Thoracic aorta (tissue), 2 donors: ENCODE results near the gene ATE1. TPM values are rescaled to one million over a fixed set of nuclear protein-coding genes. Genes with fewer than 3 reads are reported as not detected.

ENCODE experiments used
- ATAC-seq: fragments of 150-250 bp; one replicate; pipeline ENCODE4 v1.8.0; 2017; ENCODE audit warnings: low read depth; ENCODE audit not compliant: insufficient number of reproducible peaks, low FRiP score
- DNase-seq: peaks from one replicate; pipeline ENCODE4 v3.0.0-alpha.2; 2020; ENCODE audit warnings: low spot score
- H3K27ac ChIP-seq, 2 donors: fragments of 200-600 bp; sonication (generic); 1 replicate in 1 of 2; 2 replicates in 1 of 2; pipeline ENCODE4 v1.5.1; 2016; ENCODE audit warnings: mild to moderate bottlenecking in 2 of 2, moderate library complexity in 2 of 2
- H3K27me3 ChIP-seq: fragments of 200-600 bp; sonication (generic); replicated peaks from 2 replicates; pipeline ENCODE4 v1.6.0; 2016; ENCODE audit warnings: mild to moderate bottlenecking; ENCODE audit not compliant: insufficient read depth
- H3K36me3 ChIP-seq: fragments of 200-600 bp; sonication (generic); one replicate; pipeline ENCODE4 v1.5.1; 2016
- H3K4me1 ChIP-seq, 2 donors: fragments of 200-600 bp; sonication (generic); 1 replicate in 1 of 2; 2 replicates in 1 of 2; pipeline versions ENCODE4 v1.5.1 to v1.6.0; 2016; ENCODE audit warnings: low read depth in 2 of 2, mild to moderate bottlenecking in 1 of 2; ENCODE audit not compliant: control insufficient read depth in 1 of 2
- H3K4me3 ChIP-seq: fragments of 200-600 bp; sonication (generic); 2 replicates; pipeline ENCODE4 v1.5.1; 2016; ENCODE audit warnings: mild to moderate bottlenecking
- H3K9me3 ChIP-seq: fragments of 200-600 bp; sonication (generic); 2 replicates; pipeline ENCODE4 v1.5.1; 2016
- total RNA-seq, 2 donors: library from RNA; depleted of rRNA; stranded (reverse); fragments of >200 nt; gene quantifications; one replicate each; pipeline versions ENCODE4 v1.1.0 to v1.2.3, GENCODE V29; 2016
- TF ChIP-seq, protein P1 (sequence below): fragments of 200-600 bp; sonication (generic); IDR thresholded peaks from one replicate; pipeline ENCODE4 v1.5.1; 2019; ENCODE audit warnings: antibody characterized with exemption

ATE1 gene
- total RNA-seq, 2 donors from 2014 or later: 14.8 to 27.4 TPM

DNA sequence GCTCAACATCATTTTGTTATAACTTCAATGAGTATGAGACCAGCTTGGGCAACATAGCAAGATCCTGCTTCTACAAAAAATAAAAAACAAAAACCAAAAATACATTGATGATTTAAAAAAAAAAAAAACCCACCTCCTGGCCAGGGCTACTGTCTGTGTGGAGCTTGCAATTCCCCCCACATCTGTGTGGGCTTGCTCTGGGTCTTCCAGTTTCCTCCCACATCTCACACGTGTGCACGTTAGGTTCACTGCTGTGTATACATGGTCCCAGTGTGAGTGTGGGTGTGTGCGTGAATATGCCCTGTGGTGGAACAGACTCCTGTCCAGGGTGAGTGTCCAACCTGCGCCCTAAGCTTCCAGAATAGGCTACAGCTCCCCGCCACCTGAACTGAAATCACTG is 41.6 kb downstream of the ATE1 start:
- H3K36me3 ChIP-seq: peaks cover 4% of the 10 kb centered on the region
- H3K9me3 ChIP-seq: no peaks in the 10 kb centered on the region
- no peaks in the 10 kb centered on the region for H3K27me3 ChIP-seq
- DNase-seq (no peak), ATAC-seq (no peak)
- H3K4me3 ChIP-seq: no peak overlapping the region
- H3K27ac ChIP-seq: no peak overlapping the region
- TF ChIP-seq, protein P1, sequence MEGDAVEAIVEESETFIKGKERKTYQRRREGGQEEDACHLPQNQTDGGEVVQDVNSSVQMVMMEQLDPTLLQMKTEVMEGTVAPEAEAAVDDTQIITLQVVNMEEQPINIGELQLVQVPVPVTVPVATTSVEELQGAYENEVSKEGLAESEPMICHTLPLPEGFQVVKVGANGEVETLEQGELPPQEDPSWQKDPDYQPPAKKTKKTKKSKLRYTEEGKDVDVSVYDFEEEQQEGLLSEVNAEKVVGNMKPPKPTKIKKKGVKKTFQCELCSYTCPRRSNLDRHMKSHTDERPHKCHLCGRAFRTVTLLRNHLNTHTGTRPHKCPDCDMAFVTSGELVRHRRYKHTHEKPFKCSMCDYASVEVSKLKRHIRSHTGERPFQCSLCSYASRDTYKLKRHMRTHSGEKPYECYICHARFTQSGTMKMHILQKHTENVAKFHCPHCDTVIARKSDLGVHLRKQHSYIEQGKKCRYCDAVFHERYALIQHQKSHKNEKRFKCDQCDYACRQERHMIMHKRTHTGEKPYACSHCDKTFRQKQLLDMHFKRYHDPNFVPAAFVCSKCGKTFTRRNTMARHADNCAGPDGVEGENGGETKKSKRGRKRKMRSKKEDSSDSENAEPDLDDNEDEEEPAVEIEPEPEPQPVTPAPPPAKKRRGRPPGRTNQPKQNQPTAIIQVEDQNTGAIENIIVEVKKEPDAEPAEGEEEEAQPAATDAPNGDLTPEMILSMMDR: no peak
- H3K4me1 ChIP-seq: no peaks in the 10 kb centered on the region

DNA sequence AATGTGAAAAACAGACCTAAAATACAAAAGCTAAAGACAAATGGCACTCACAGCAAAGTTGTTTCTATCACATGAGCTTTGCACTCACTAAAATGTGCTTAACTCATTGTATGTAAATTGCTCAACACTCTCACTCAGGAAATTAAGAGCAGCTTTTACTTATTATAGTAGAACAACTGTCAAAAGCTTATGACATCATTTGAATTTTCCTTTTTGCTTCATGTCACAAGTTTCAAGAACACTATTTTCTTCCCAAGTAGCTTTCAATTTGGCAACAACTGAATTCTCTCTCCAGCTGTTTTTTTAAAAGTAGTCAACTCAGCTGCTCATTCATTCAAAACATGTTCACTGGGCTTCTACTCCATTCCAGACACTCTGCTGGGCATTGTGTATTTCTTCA is 46.9 kb downstream of the ATE1 start:
- H3K9me3 ChIP-seq: no peaks in the 10 kb centered on the region
- no peaks in the 10 kb centered on the region for H3K27me3 ChIP-seq
- no peaks in the 10 kb centered on the region for H3K4me1 ChIP-seq
- H3K36me3 ChIP-seq: no peaks in the 10 kb centered on the region
- TF ChIP-seq, protein P1: no peak
- DNase-seq (no peak), ATAC-seq (no peak)
- H3K4me3 ChIP-seq: no peak overlapping the region
- no peak overlapping the region for H3K27ac ChIP-seq

DNA sequence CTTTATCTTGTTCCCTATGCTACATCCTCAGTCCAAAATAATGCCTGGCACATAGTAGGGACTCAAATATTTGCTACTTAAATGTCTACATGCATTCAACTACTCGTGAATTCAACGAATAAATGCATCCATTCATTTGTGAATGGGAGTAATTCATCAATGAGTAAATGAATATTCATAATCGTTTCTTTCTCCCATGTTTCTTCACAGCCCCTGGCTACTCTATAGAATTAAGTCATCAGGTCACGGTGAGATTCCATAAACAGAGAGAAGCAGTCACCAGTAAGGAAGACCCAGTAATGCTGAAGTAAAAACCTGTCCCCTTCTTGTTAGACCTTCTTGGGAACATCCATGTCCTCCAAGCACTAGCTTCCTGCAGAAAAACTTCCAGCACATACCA is 48.4 kb downstream of the ATE1 start:
- H3K27me3 ChIP-seq: no peaks in the 10 kb centered on the region
- H3K4me1 ChIP-seq: no peaks in the 10 kb centered on the region
- no peaks in the 10 kb centered on the region for H3K36me3 ChIP-seq
- TF ChIP-seq, protein P1: no peak
- H3K9me3 ChIP-seq: no peaks in the 10 kb centered on the region
- H3K27ac ChIP-seq: no peak overlapping the region
- no peak overlapping the region for H3K4me3 ChIP-seq
- DNase-seq (no peak), ATAC-seq (no peak)

DNA sequence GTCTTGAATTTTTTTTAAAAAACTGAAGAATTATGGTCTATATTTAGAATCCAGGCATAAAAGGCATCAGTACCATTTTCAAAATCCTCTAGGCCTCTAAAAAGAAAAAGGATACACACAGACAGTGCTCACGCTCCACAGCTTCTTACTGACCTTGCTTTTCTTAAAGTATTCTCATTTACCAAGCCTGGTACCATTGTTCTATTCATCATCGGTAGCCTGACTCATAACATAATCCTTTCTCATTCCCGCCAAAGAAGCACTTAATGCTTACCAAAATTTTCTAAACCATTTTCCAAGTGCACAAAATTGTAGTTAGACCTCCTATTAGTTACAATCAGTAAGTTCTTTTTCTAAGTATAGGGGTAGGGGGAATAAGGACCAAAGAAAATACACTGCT is 54.6 kb downstream of the ATE1 start:
- H3K9me3 ChIP-seq: no peaks in the 10 kb centered on the region
- no peaks in the 10 kb centered on the region for H3K27me3 ChIP-seq
- ATAC-seq (no peak), DNase-seq (no peak)
- TF ChIP-seq, protein P1: no peak
- H3K27ac ChIP-seq: no peak overlapping the region
- H3K4me1 ChIP-seq: no peaks in the 10 kb centered on the region
- H3K4me3 ChIP-seq: no peak overlapping the region
- H3K36me3 ChIP-seq: peaks cover 8% of the 10 kb centered on the region

DNA sequence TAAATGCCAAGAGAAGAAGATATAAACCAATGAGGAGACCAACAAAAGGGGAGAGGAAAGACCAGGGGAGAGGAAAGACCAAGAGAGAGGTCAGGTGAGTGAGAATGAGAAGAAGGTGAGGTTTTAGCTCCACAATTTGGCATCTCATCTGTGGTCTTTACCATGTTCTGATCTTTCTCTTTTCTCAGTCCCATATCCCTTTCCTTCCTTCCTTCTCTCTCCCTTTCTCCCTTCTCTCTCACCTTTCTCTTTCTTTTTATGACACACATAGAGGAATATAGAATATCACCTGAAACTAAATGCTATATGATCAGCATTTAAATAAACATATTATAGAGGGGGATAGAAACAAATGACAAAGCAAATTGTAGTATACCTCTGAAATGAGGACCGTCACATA is 57.4 kb downstream of the ATE1 start:
- TF ChIP-seq, protein P1: no peak
- Histone ChIP-seq H3K27me3 (no peaks in the 10 kb centered on the region), H3K27ac (no peak overlapping the region), H3K9me3 (no peaks in the 10 kb centered on the region), H3K4me3 (no peak overlapping the region), H3K4me1 (no peaks in the 10 kb centered on the region), H3K36me3 (peaks cover 10% of the 10 kb centered on the region)
- no peak for ATAC-seq
- no peak for DNase-seq
